GM12864 (cell line): ENCODE measurements around the gene SON.
"Not testable (repeated sequence)": the region's sequence is repeated elsewhere in the genome, so short reads cannot be mapped to it uniquely, and the experiment has no call there.

Experiments
- DNase-seq: peaks from one replicate; pipeline ENCODE4 v3.0.0-alpha.2; 2011; ENCODE audit warnings: low read depth
- H3K4me3 ChIP-seq: 2 replicates; pipeline ENCODE4 v1.5.1; 2011; ENCODE audit warnings: mild to moderate bottlenecking, low read depth, low read length, control low read depth
- CTCF ChIP-seq: IDR thresholded peaks from 2 replicates; pipeline ENCODE4 v1.5.1; 2011; ENCODE audit warnings: low read depth, mild to moderate bottlenecking, moderate library complexity, low read length, control low read depth, inconsistent platforms; ENCODE audit errors: missing control alignments

The SON gene

GRCh38 chr21:33622253-33622652 lies 79.4 kb downstream of the SON start:
- H3K4me3 ChIP-seq, result no peak overlapping the region
- no peak for TF ChIP-seq CTCF
- no peak for DNase-seq

- DNase-seq, H3K4me3 ChIP-seq: not testable (repeated sequence)
Measured at GRCh38 chr21:33626151-33626550, 83.3 kb downstream of the SON start.
